ENCODE data around the gene CDT1.

Gene CDT1

GRCh38 chr16:88763502-88764053, 40.0 kb upstream of the CDT1 start:
- DNase-seq (ENCODE audit: extremely low read depth, low read depth) = no peak
- no peak for TF ChIP-seq CTCF (IDR thresholded peaks at IDR 0.05; ENCODE audit: low read depth, low read length)

- no peak for DNase-seq (ENCODE audit: extremely low read depth, low read depth)
- no peak for TF ChIP-seq CTCF (IDR thresholded peaks at IDR 0.05; ENCODE audit: low read depth, low read length)
These were observed 39.5 kb upstream of the CDT1 start for GRCh38 chr16:88764080-88764479.

GRCh38 chr16:88764913-88765349, 38.7 kb upstream of the CDT1 start:
- DNase-seq (ENCODE audit: extremely low read depth, low read depth) = no peak
- TF ChIP-seq CTCF (IDR thresholded peaks at IDR 0.05; ENCODE audit: low read depth, low read length) = no peak

GRCh38 chr16:88766975-88767374, 36.6 kb upstream of the CDT1 start:
- DNase-seq (ENCODE audit: extremely low read depth, low read depth) = no peak
- no peak for TF ChIP-seq CTCF (IDR thresholded peaks at IDR 0.05; ENCODE audit: low read depth, low read length)

GRCh38 chr16:88767546-88768070, 36.0 kb upstream of the CDT1 start:
- DNase-seq (ENCODE audit: extremely low read depth, low read depth) = no peak
- TF ChIP-seq CTCF (IDR thresholded peaks at IDR 0.05; ENCODE audit: low read depth, low read length) = no peak

GRCh38 chr16:88768071-88768783, 35.4 kb upstream of the CDT1 start:
- no peak for DNase-seq (ENCODE audit: extremely low read depth, low read depth)
- no peak; the same call in 1 of the 2 replicates for TF ChIP-seq CTCF (IDR thresholded peaks at IDR 0.05; ENCODE audit: low read depth, low read length)

All from AG09319 (cell line).